Neural progenitor cell (in vitro differentiated cells): ENCODE data around the gene TNP2. TPM values are rescaled to one million over a fixed set of nuclear protein-coding genes. Genes with fewer than 3 reads are reported as not detected.

Source experiments
- DNase-seq: peaks from one replicate; pipeline ENCODE4 v3.0.0-alpha.2; 2016; ENCODE audit warnings: low spot score
- H2AFZ ChIP-seq: fragments of 200-600 bp; sonication (generic); replicated peaks from 2 replicates; pipeline ENCODE4 v1.6.1; 2016; ENCODE audit warnings: antibody characterized with exemption
- H3F3A ChIP-seq: fragments of 200-600 bp; sonication (generic); 2 replicates; pipeline ENCODE4 v1.6.1; 2016; ENCODE audit warnings: antibody characterized with exemption, low read depth
- H3K27ac ChIP-seq: fragments of 200-600 bp; sonication (generic); 2 replicates; pipeline ENCODE4 v1.5.1; 2016; ENCODE audit warnings: mild to moderate bottlenecking
- H3K27me3 ChIP-seq: fragments of 200-600 bp; sonication (generic); 2 replicates; pipeline ENCODE4 v1.6.1; 2016; ENCODE audit warnings: mild to moderate bottlenecking, moderate library complexity
- H3K36me3 ChIP-seq: fragments of 200-600 bp; sonication (generic); 2 replicates; pipeline ENCODE4 v1.5.1; 2016
- H3K4me1 ChIP-seq: fragments of 200-600 bp; sonication (generic); 2 replicates; pipeline ENCODE4 v1.6.1; 2016; ENCODE audit warnings: mixed run types
- H3K4me2 ChIP-seq: fragments of 200-600 bp; sonication (generic); 2 replicates; pipeline ENCODE4 v1.6.1; 2016
- H3K4me3 ChIP-seq: fragments of 200-600 bp; sonication (generic); 2 replicates; pipeline ENCODE4 v1.5.1; 2016
- H3K79me2 ChIP-seq: fragments of 200-600 bp; sonication (generic); 2 replicates; pipeline ENCODE4 v1.6.1; 2016; ENCODE audit warnings: low read depth
- H3K9ac ChIP-seq: fragments of 200-600 bp; sonication (generic); 2 replicates; pipeline ENCODE4 v1.6.1; 2016
- H3K9me3 ChIP-seq: fragments of 200-600 bp; sonication (generic); 2 replicates; pipeline ENCODE4 v1.5.1; 2016; ENCODE audit warnings: low read depth
- H4K20me1 ChIP-seq: fragments of 200-600 bp; sonication (generic); 2 replicates; pipeline ENCODE4 v1.6.1; 2016; ENCODE audit warnings: low read depth
- H3K27ac Mint-ChIP-seq: 3 replicates; pipeline ENCODE4 v1.8.0; 2021; ENCODE audit warnings: mixed read lengths
- H3K27me3 Mint-ChIP-seq: 2 replicates; pipeline ENCODE4 v1.8.0; 2022; ENCODE audit warnings: low read depth, mild to moderate bottlenecking, inconsistent platforms, moderate library complexity, mixed read lengths; ENCODE audit not compliant: insufficient read depth
- H3K36me3 Mint-ChIP-seq: 3 replicates; pipeline ENCODE4 v1.8.0; 2021; ENCODE audit warnings: mixed read lengths
- H3K4me1 Mint-ChIP-seq: 3 replicates; pipeline ENCODE4 v1.8.0; 2021; ENCODE audit warnings: mixed read lengths
- H3K4me3 Mint-ChIP-seq: 3 replicates; pipeline ENCODE4 v1.8.0; 2021; ENCODE audit warnings: mild to moderate bottlenecking, moderate library complexity, mixed read lengths
- H3K9me3 Mint-ChIP-seq: 3 replicates; pipeline ENCODE4 v1.8.0; 2020; ENCODE audit warnings: mixed read lengths
- CTCF ChIP-seq: fragments of 200-600 bp; sonication (generic); IDR thresholded peaks from 2 replicates; pipeline ENCODE4 v1.5.1; 2017; ENCODE audit warnings: antibody characterized with exemption, mild to moderate bottlenecking
- EZH2 ChIP-seq: fragments of 200-600 bp; sonication (generic); IDR thresholded peaks from 2 replicates; pipeline ENCODE4 v1.6.1; 2017; ENCODE audit warnings: antibody characterized with exemption, mild to moderate bottlenecking, moderate library complexity
- EZH2phosphoT487 ChIP-seq: fragments of 200-600 bp; sonication (generic); IDR thresholded peaks from 2 replicates; pipeline ENCODE4 v1.6.1; 2017; ENCODE audit warnings: antibody characterized with exemption
- total RNA-seq: library from RNA; depleted of rRNA; stranded (reverse); fragments of >200 nt; gene quantifications from 2 replicates; pipeline ENCODE4 v1.2.3, GENCODE V29; 2015; ENCODE audit warnings: low replicate concordance

Gene TNP2
- total RNA-seq, 1 donor from 2014 or later = not detected

GRCh38 chr16:11306997-11307638, 38.0 kb upstream of the TNP2 start:
- Histone ChIP-seq H3K9ac (no peak overlapping the region), H3F3A (no peaks in the 10 kb centered on the region), H3K27me3 (no peaks in the 10 kb centered on the region), H3K79me2 (no peaks in the 10 kb centered on the region), H3K4me3 (no peak overlapping the region), H3K4me1 (peaks cover 6% of the 10 kb centered on the region), H3K4me2 (no peak overlapping the region), H3K36me3 (no peaks in the 10 kb centered on the region), H2AFZ (no peak overlapping the region), H4K20me1 (no peaks in the 10 kb centered on the region), H3K27ac (no peak overlapping the region), H3K9me3 (no peaks in the 10 kb centered on the region)
- H3K27me3 Mint-ChIP-seq = peaks cover 12% of the 10 kb centered on the region
- H3K36me3 Mint-ChIP-seq = no peaks in the 10 kb centered on the region
- H3K4me1 Mint-ChIP-seq = peaks cover 15% of the 10 kb centered on the region
- H3K27ac Mint-ChIP-seq = no peak overlapping the region
- no peak for DNase-seq
- H3K4me3 Mint-ChIP-seq = no peak overlapping the region
- peaks cover 4% of the 10 kb centered on the region for H3K9me3 Mint-ChIP-seq
- no peak for TF ChIP-seq EZH2phosphoT487
- no peak for TF ChIP-seq EZH2
- TF ChIP-seq CTCF = no peak

GRCh38 chr16:11306381-11306780, 37.3 kb upstream of the TNP2 start:
- no peaks in the 10 kb centered on the region for H3K27me3 ChIP-seq
- no peaks in the 10 kb centered on the region for H3K9me3 ChIP-seq
- no peaks in the 10 kb centered on the region for H4K20me1 ChIP-seq
- H2AFZ ChIP-seq = no peak overlapping the region
- H3K27ac Mint-ChIP-seq = no peak overlapping the region
- no peak for DNase-seq
- H3K4me1 Mint-ChIP-seq = peaks cover 17% of the 10 kb centered on the region
- peaks cover 4% of the 10 kb centered on the region for H3K9me3 Mint-ChIP-seq
- no peak overlapping the region for H3K4me3 ChIP-seq
- peaks cover 15% of the 10 kb centered on the region for H3K27me3 Mint-ChIP-seq
- H3K4me3 Mint-ChIP-seq = no peak overlapping the region
- no peak overlapping the region for H3K9ac ChIP-seq
- no peaks in the 10 kb centered on the region for H3K36me3 Mint-ChIP-seq
- peaks cover 6% of the 10 kb centered on the region for H3K4me1 ChIP-seq
- H3K79me2 ChIP-seq = no peaks in the 10 kb centered on the region
- no peaks in the 10 kb centered on the region for H3K36me3 ChIP-seq
- H3K4me2 ChIP-seq = no peak overlapping the region
- TF ChIP-seq EZH2 = no peak
- TF ChIP-seq CTCF = no peak
- TF ChIP-seq EZH2phosphoT487 = no peak
- H3F3A ChIP-seq = no peaks in the 10 kb centered on the region
- no peak overlapping the region for H3K27ac ChIP-seq

- Histone ChIP-seq H2AFZ (no peak overlapping the region), H3K79me2 (no peaks in the 10 kb centered on the region), H3K4me2 (no peak overlapping the region), H3K36me3 (no peaks in the 10 kb centered on the region), H3K4me1 (peaks cover 2% of the 10 kb centered on the region), H3K4me3 (no peak overlapping the region), H4K20me1 (no peaks in the 10 kb centered on the region), H3K27ac (no peak overlapping the region), H3F3A (no peaks in the 10 kb centered on the region), H3K9me3 (no peaks in the 10 kb centered on the region), H3K27me3 (no peaks in the 10 kb centered on the region), H3K9ac (no peak overlapping the region)
- Mint-ChIP-seq H3K9me3 (peaks cover 4% of the 10 kb centered on the region), H3K4me1 (peaks cover 15% of the 10 kb centered on the region), H3K27ac (peak overlapping the region; percentile 26), H3K36me3 (no peaks in the 10 kb centered on the region), H3K27me3 (peaks cover 13% of the 10 kb centered on the region), H3K4me3 (peak overlapping the region; percentile 51)
- TF ChIP-seq EZH2phosphoT487 (no peak), CTCF (no peak), EZH2 (no peak)
- DNase-seq = no peak
Measured at GRCh38 chr16:11303405-11304138, 34.4 kb upstream of the TNP2 start.
